Naive thymus-derived CD4-positive, alpha-beta T cell (primary cell): ENCODE results near the gene PLCH2. TPM values are rescaled to one million over a fixed set of nuclear protein-coding genes. Genes with fewer than 3 reads are reported as not detected.

ENCODE experiments used
- ATAC-seq: fragments of 150-1000 bp; cut with Tn5 transposase; 2 replicates; pipeline ENCODE4 v1.10.0; 2021; ENCODE audit warnings: mild to moderate bottlenecking, moderate library complexity
- CTCF ChIA-PET: fragments of 350-600 bp; sonication (Branson Sonifier 250); formaldehyde crosslinking; loops from one replicate; lab custom pipeline; 2021; ENCODE audit warnings: antibody characterized with exemption; lab: Charles Lee
- POLR2A ChIA-PET: fragments of 350-600 bp; sonication (Branson Sonifier 250); formaldehyde crosslinking; loops from one replicate; lab custom pipeline; 2021; ENCODE audit warnings: antibody characterized with exemption, inconsistent platforms; lab: Charles Lee
- DNase-seq, 9 donors: peaks; one replicate each; pipeline versions ENCODE4 v3.0.0 to v3.0.0-alpha.2; 2020 to 2022; ENCODE audit warnings: mixed read lengths in 1 of 9
- H3K27ac ChIP-seq: one replicate; pipeline ENCODE4 v1.7.0; 2013; ENCODE audit warnings: mild to moderate bottlenecking, low read depth, low read length, moderate library complexity
- H3K27me3 ChIP-seq, 2 donors: one replicate each; pipeline ENCODE4 v1.7.0; 2013; ENCODE audit warnings: low read length in 2 of 2, mild to moderate bottlenecking in 2 of 2, moderate library complexity in 2 of 2; ENCODE audit not compliant: control insufficient read depth in 2 of 2, insufficient read depth in 2 of 2
- H3K36me3 ChIP-seq, 3 experiments: 1 replicate in 2 of 3; 2 replicates in 1 of 3; pipeline ENCODE4 v1.7.0; 2013; ENCODE audit warnings: low read length in 3 of 3, mild to moderate bottlenecking in 3 of 3, moderate library complexity in 1 of 3; ENCODE audit not compliant: insufficient read depth in 3 of 3, control insufficient read depth in 2 of 3
- H3K4me1 ChIP-seq, 2 donors: one replicate each; pipeline ENCODE4 v1.7.0; 2013; ENCODE audit warnings: low read length in 2 of 2, mild to moderate bottlenecking in 2 of 2, moderate library complexity in 1 of 2; ENCODE audit not compliant: control insufficient read depth in 2 of 2, insufficient read depth in 2 of 2
- H3K4me3 ChIP-seq: 2 replicates; pipeline ENCODE4 v1.7.0; 2013; ENCODE audit warnings: mild to moderate bottlenecking, low read length
- H3K9me3 ChIP-seq, 3 experiments: 1 replicate in 2 of 3; 2 replicates in 1 of 3; pipeline ENCODE4 v1.7.0; 2013; ENCODE audit warnings: low read length in 3 of 3; ENCODE audit not compliant: control insufficient read depth in 2 of 3
- H3K27ac Mint-ChIP-seq, 9 donors: one replicate each; pipeline ENCODE4 v1.8.0; 2020 to 2022; ENCODE audit warnings: mixed read lengths in 9 of 9, mild to moderate bottlenecking in 8 of 9, moderate library complexity in 5 of 9, inconsistent platforms in 2 of 9
- H3K27me3 Mint-ChIP-seq, 5 donors: one replicate each; pipeline ENCODE4 v1.8.0; 2021 to 2022; ENCODE audit warnings: mixed read lengths in 5 of 5, mild to moderate bottlenecking in 1 of 5
- H3K36me3 Mint-ChIP-seq, 5 donors: one replicate each; pipeline ENCODE4 v1.8.0; 2020 to 2022; ENCODE audit warnings: mixed read lengths in 5 of 5, mild to moderate bottlenecking in 3 of 5, inconsistent platforms in 1 of 5
- H3K4me1 Mint-ChIP-seq, 7 donors: one replicate each; pipeline ENCODE4 v1.8.0; 2020 to 2022; ENCODE audit warnings: mixed read lengths in 7 of 7, mild to moderate bottlenecking in 3 of 7, inconsistent platforms in 1 of 7
- H3K4me3 Mint-ChIP-seq, 10 donors: one replicate each; pipeline ENCODE4 v1.8.0; 2020 to 2022; ENCODE audit warnings: mild to moderate bottlenecking in 10 of 10, mixed read lengths in 10 of 10, moderate library complexity in 6 of 10, inconsistent platforms in 2 of 10
- H3K9me3 Mint-ChIP-seq, 11 donors: one replicate each; pipeline ENCODE4 v1.8.0; 2020 to 2022; ENCODE audit warnings: mixed read lengths in 11 of 11, mild to moderate bottlenecking in 4 of 11, inconsistent platforms in 1 of 11, moderate library complexity in 1 of 11
- intact Hi-C, 2 donors: fragments of 100-400 bp; cut with micrococcal nuclease; formaldehyde crosslinking; loops; one replicate each; pipeline ENCODE4 v1.15.1; 2023
- polyA plus RNA-seq, 2 donors: library from polyadenylated mRNA; unstranded; fragments of 300-500 nt; fragmentation: Illumina TruSeq; gene quantifications; one replicate each; pipeline ENCODE4 v1.2.3, GENCODE V29; 2021
- total RNA-seq, 6 experiments: library from RNA in 5 of 6; stranded (reverse) in 5 of 6; gene quantifications; 1 replicate in 5 of 6; 2 replicates in 1 of 6; pipeline ENCODE4 v1.2.3 and lab custom pipeline; 2021 to 2026

Gene PLCH2
- total and polyA plus RNA-seq, 7 experiments from 2014 or later = 0.11 to 37.4 (median 11.8) TPM

DNA sequence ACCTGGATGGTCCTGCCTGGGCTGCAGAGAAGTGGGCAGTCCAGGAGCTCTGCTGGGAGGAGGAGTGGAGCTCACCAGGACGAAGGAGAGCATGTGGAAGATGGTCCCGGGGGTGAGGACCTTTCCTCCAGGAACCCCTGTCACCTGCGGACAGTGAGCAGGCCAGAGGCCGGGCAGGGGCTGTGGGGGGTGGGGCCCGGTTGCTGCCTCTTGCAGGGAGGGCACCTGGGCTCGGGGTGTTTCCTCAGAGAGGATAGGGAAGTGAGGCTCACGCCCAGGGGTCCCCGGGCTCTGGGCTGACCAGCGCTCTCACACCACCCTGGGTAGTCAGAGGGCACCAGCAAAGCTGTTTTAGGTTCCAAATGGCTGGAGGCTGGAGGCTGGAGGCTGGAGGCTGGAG is 41.0 kb upstream of the PLCH2 start:
- Histone ChIP-seq H3K36me3 (no peaks in the 10 kb centered on the region), H3K27me3 (no peaks in the 10 kb centered on the region), H3K4me3 (no peak overlapping the region), H3K4me1 (no peaks in the 10 kb centered on the region), H3K9me3 (peaks cover 0 to under 1% (median 0%) of the 10 kb centered on the region in 3 experiments), H3K27ac (no peak overlapping the region)
- no peak overlapping the region for H3K4me3 Mint-ChIP-seq
- no peaks in the 10 kb centered on the region for H3K27me3 Mint-ChIP-seq
- ChIA-PET POLR2A (interaction anchor here (0.6 kb wide), 1 partner anchor 14 kb away, joined by 4 read pairs; no protein-coding TSS in a partner anchor), CTCF (no interaction called here)
- H3K36me3 Mint-ChIP-seq = peaks cover 0 to 3% (median 0%) of the 10 kb centered on the region in 5 donors
- DNase-seq = no peak
- H3K27ac Mint-ChIP-seq = no peak overlapping the region
- peaks cover 0 to 2% (median 0%) of the 10 kb centered on the region in 11 donors for H3K9me3 Mint-ChIP-seq
- no peak for ATAC-seq
- intact Hi-C loops = no loop called here
- H3K4me1 Mint-ChIP-seq = peaks cover 0 to 1% (median 0%) of the 10 kb centered on the region in 7 donors

DNA sequence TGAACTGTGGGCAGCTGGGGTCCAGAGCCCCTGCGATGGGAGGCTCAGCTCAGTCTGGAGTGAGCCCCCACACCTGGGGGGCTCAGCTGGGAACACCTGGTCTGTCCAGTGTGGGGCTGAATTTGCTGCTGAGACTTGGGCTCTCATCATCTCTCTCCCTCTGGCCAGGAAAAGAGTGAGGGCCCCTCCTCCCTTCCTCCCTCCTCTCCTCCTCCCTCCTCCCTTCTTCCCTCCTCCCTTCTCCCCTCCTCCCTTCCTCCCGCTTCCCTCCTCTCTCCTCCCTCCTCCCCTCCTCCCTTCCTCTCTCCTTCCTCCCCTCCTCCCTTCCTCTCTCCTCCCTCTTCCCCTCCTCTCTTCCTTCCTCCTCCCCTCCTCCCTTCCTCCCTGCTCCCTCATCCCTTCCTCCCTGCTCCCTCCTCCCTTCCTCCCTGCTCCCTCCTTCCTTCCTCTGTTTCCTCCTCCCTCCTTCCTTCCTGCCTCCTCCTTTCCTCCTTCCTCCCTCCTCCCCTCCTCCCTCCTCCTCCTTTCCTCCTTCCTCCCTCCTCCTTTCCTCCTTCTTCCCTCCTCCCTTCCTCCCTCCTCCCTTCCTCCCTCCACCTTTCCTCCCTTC is 40.2 kb upstream of the PLCH2 start:
- DNase-seq (no peak), ATAC-seq (no peak)
- H3K36me3 ChIP-seq = no peaks in the 10 kb centered on the region
- no peaks in the 10 kb centered on the region for H3K27me3 ChIP-seq
- no peaks in the 10 kb centered on the region for H3K4me1 ChIP-seq
- H3K4me3 ChIP-seq = no peak overlapping the region
- peaks cover 0 to 3% (median 0%) of the 10 kb centered on the region in 5 donors for H3K36me3 Mint-ChIP-seq
- ChIA-PET POLR2A (interaction anchor here (0.6 kb wide), 1 partner anchor 14 kb away, joined by 4 read pairs; no protein-coding TSS in a partner anchor), CTCF (no interaction called here)
- H3K27ac ChIP-seq = no peak overlapping the region
- intact Hi-C loops = no loop called here
- H3K9me3 Mint-ChIP-seq = peaks cover 0 to 1% (median 0%) of the 10 kb centered on the region in 11 donors
- H3K27me3 Mint-ChIP-seq = no peaks in the 10 kb centered on the region
- H3K4me3 Mint-ChIP-seq = no peak overlapping the region
- H3K9me3 ChIP-seq = no peaks in the 10 kb centered on the region
- H3K4me1 Mint-ChIP-seq = peaks cover 0 to 1% (median 0%) of the 10 kb centered on the region in 7 donors
- H3K27ac Mint-ChIP-seq = no peak overlapping the region

GRCh38 chr1:2436876-2437275 is 39.2 kb upstream of the PLCH2 start:
- Mint-ChIP-seq H3K9me3 (peaks cover 0 to 1% (median 0%) of the 10 kb centered on the region in 11 donors), H3K4me1 (peaks cover 0 to 1% (median 0%) of the 10 kb centered on the region in 7 donors), H3K36me3 (no peaks in the 10 kb centered on the region), H3K4me3 (no peak overlapping the region), H3K27me3 (no peaks in the 10 kb centered on the region), H3K27ac (peak overlapping the region in 1 of 9 donors; percentile 62)
- Histone ChIP-seq H3K36me3 (no peaks in the 10 kb centered on the region), H3K4me1 (no peaks in the 10 kb centered on the region), H3K9me3 (no peaks in the 10 kb centered on the region), H3K27ac (no peak overlapping the region), H3K4me3 (no peak overlapping the region), H3K27me3 (no peaks in the 10 kb centered on the region)
- CTCF ChIA-PET = no interaction called here
- ATAC-seq (peak; percentile 14), DNase-seq (no peak)
- intact Hi-C loops = no loop called here
- POLR2A ChIA-PET = no interaction called here

GRCh38 chr1:2437617-2438016 is 38.5 kb upstream of the PLCH2 start:
- intact Hi-C loops = no loop called here
- ATAC-seq = no peak
- Mint-ChIP-seq H3K27ac (peak overlapping the region in 4 of 9 donors; percentile 30 to 68 (median 46)), H3K27me3 (peaks cover 0 to 4% (median 0%) of the 10 kb centered on the region in 5 donors), H3K4me3 (no peak overlapping the region), H3K4me1 (peaks cover 0 to 1% (median 0%) of the 10 kb centered on the region in 7 donors), H3K36me3 (no peaks in the 10 kb centered on the region), H3K9me3 (peaks cover 0 to 1% (median 0%) of the 10 kb centered on the region in 11 donors)
- CTCF ChIA-PET = no interaction called here
- POLR2A ChIA-PET = no interaction called here
- Histone ChIP-seq H3K27ac (no peak overlapping the region), H3K36me3 (no peaks in the 10 kb centered on the region), H3K27me3 (peaks cover 0 to under 1% of the 10 kb centered on the region in 2 donors), H3K9me3 (no peaks in the 10 kb centered on the region), H3K4me1 (no peaks in the 10 kb centered on the region), H3K4me3 (no peak overlapping the region)
- DNase-seq = no peak

DNA sequence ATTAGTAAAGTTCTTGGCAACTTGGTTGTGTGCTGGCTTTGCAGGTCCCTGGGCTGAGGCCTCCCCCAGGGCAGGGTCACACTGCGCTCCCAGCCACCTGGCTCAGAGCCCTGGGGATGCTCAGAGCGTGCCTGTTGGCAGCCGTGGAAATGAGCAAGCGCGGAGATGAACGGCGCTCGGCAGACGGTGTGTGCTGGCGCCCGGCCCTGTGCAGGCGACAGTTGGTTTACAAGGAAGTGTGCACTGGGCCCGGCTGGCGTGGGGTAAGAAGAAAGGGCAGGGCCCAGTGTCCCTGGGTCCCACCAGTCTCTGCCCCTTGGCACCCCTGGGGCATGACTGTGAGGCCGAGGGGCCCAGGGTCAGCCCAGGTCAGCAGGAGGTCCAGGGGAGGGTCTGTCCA is 38.1 kb upstream of the PLCH2 start:
- no peak for DNase-seq
- no peaks in the 10 kb centered on the region for H3K9me3 ChIP-seq
- no peak overlapping the region for H3K4me3 Mint-ChIP-seq
- no peaks in the 10 kb centered on the region for H3K36me3 ChIP-seq
- peaks cover 0 to 3% of the 10 kb centered on the region in 2 donors for H3K27me3 ChIP-seq
- peaks cover 0 to 7% (median 0%) of the 10 kb centered on the region in 5 donors for H3K27me3 Mint-ChIP-seq
- intact Hi-C loops = no loop called here
- H3K4me3 ChIP-seq = no peak overlapping the region
- H3K9me3 Mint-ChIP-seq = peaks cover 0 to 1% (median 0%) of the 10 kb centered on the region in 11 donors
- ATAC-seq = no peak
- no peak overlapping the region for H3K27ac ChIP-seq
- ChIA-PET POLR2A (no interaction called here), CTCF (no interaction called here)
- H3K36me3 Mint-ChIP-seq = no peaks in the 10 kb centered on the region
- H3K4me1 Mint-ChIP-seq = peaks cover 0 to 1% (median 0%) of the 10 kb centered on the region in 7 donors
- H3K4me1 ChIP-seq = no peaks in the 10 kb centered on the region
- peak overlapping the region in 1 of 9 donors; percentile 68 for H3K27ac Mint-ChIP-seq

GRCh38 chr1:2438641-2439040 is 37.4 kb upstream of the PLCH2 start:
- ChIA-PET CTCF (no interaction called here), POLR2A (no interaction called here)
- Histone ChIP-seq H3K4me1 (no peaks in the 10 kb centered on the region), H3K9me3 (no peaks in the 10 kb centered on the region), H3K27ac (no peak overlapping the region), H3K4me3 (no peak overlapping the region), H3K27me3 (peaks cover 0 to 3% of the 10 kb centered on the region in 2 donors), H3K36me3 (no peaks in the 10 kb centered on the region)
- Mint-ChIP-seq H3K4me1 (peaks cover 0 to 1% (median 0%) of the 10 kb centered on the region in 7 donors), H3K36me3 (no peaks in the 10 kb centered on the region), H3K4me3 (no peak overlapping the region), H3K9me3 (peaks cover 0 to 1% (median 0%) of the 10 kb centered on the region in 11 donors), H3K27ac (no peak overlapping the region), H3K27me3 (peaks cover 0 to 7% (median 0%) of the 10 kb centered on the region in 5 donors)
- ATAC-seq = no peak
- intact Hi-C loops = no loop called here
- DNase-seq = no peak

DNA sequence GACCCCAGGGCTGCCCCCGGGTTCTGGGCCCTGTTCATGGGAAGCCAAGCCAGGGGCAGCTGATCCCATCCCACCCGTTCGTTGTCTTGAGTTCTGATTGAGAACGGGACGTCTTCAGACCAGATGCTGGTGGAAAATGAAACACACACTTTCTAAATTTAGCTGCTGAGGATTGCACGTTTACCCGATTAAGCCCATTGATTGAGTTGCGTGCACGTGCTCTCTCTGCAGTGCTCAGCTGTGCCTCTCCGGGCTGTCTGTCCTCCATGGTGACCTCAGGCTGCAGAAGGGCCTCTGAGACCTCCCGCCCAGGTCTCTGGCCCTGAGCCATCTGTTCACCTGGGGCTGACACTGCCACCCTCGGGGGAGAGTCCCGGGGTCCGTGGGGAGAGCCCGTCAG is 36.7 kb upstream of the PLCH2 start:
- POLR2A ChIA-PET = no interaction called here
- Histone ChIP-seq H3K4me1 (no peaks in the 10 kb centered on the region), H3K27me3 (peaks cover 2 to 3% of the 10 kb centered on the region in 2 donors), H3K36me3 (no peaks in the 10 kb centered on the region), H3K9me3 (no peaks in the 10 kb centered on the region), H3K27ac (no peak overlapping the region), H3K4me3 (no peak overlapping the region)
- no peak overlapping the region for H3K4me3 Mint-ChIP-seq
- no peaks in the 10 kb centered on the region for H3K36me3 Mint-ChIP-seq
- H3K27ac Mint-ChIP-seq = no peak overlapping the region
- H3K4me1 Mint-ChIP-seq = peaks cover 0 to 1% (median 0%) of the 10 kb centered on the region in 7 donors
- CTCF ChIA-PET = no interaction called here
- H3K27me3 Mint-ChIP-seq = peaks cover 0 to 7% (median 0%) of the 10 kb centered on the region in 5 donors
- DNase-seq (no peak), ATAC-seq (no peak)
- peaks cover 0 to 1% (median 0%) of the 10 kb centered on the region in 11 donors for H3K9me3 Mint-ChIP-seq
- intact Hi-C loops = no loop called here
